K562 (cell line): ENCODE data around the gene CNOT2. TPM values are rescaled to one million over a fixed set of nuclear protein-coding genes. Genes with fewer than 3 reads are reported as not detected.

ENCODE experiments used
- BRD4 ChIP-seq: fragments of 200-600 bp; sonication (generic); IDR thresholded peaks from 2 replicates; pipeline ENCODE4 v1.6.1; 2017; ENCODE audit warnings: inconsistent platforms
- CEBPG ChIP-seq, 3 experiments: fragments of 200-800 bp in 1 of 3; sonication (Bioruptor generic) in 1 of 3; sonication (generic) in 1 of 3; formaldehyde crosslinking in 1 of 3; IDR thresholded peaks in 2 of 3; conservative IDR thresholded peaks in 1 of 3; 2 replicates each; pipeline versions ENCODE4 v1.6.1 to v1.8.0; 2016 to 2022; ENCODE audit warnings: missing compliant biosample characterization in 2 of 3, missing genetic modification characterization in 2 of 3, mild to moderate bottlenecking in 1 of 3, missing genetic modification reagents in 1 of 3
- HDAC6 ChIP-seq: IDR thresholded peaks from 2 replicates; pipeline ENCODE4 v1.6.1; 2012; ENCODE audit warnings: low read depth, mild to moderate bottlenecking, control low read depth, inconsistent platforms, low read length, moderate library complexity
- MTA1 ChIP-seq: fragments of 450-650 bp; IDR thresholded peaks from 2 replicates; pipeline ENCODE4 v1.6.1; 2017; ENCODE audit warnings: borderline replicate concordance
- NFE2 ChIP-seq: IDR thresholded peaks from 2 replicates; pipeline ENCODE4 v1.6.1; 2014; ENCODE audit warnings: antibody characterized with exemption, low read depth
- RBFOX2 ChIP-seq: fragments of 200-400 bp; formaldehyde crosslinking; IDR thresholded peaks from 2 replicates; pipeline ENCODE4 v1.6.1; 2017; ENCODE audit warnings: low read depth, mild to moderate bottlenecking, low read length, moderate library complexity
- SMAD4 ChIP-seq: fragments of 250-450 bp; sonication (Bioruptor Pico); conservative IDR thresholded peaks from 2 replicates; pipeline ENCODE4 v1.8.0; 2021; ENCODE audit warnings: inconsistent platforms, mild to moderate bottlenecking, moderate library complexity
- ZNF282 ChIP-seq: sonication (generic); formaldehyde crosslinking; IDR thresholded peaks from 2 replicates; pipeline ENCODE4 v1.8.1; 2023; ENCODE audit warnings: missing genetic modification reagents
- polyA plus RNA-seq, 8 experiments: library from polyadenylated mRNA; depleted of rRNA in 4 of 8; stranded (reverse) in 5 of 8; unstranded in 3 of 8; fragments of >200 nt; fragmentation: Nextera tagmentation in 2 of 8; fragmentation: Illumina TruSeq in 1 of 8; extraction: Ambion mirVana in 2 of 8; extraction: Trizol in 1 of 8; gene quantifications; 2 replicates each; pipeline versions ENCODE4 v1.2.1 to v1.2.3, GENCODE V29; 2011 to 2014; ENCODE audit warnings: inconsistent platforms in 1 of 8, missing spikeins in 1 of 8
- total RNA-seq, 7 experiments: library from RNA; depleted of rRNA in 6 of 7; stranded (reverse); fragments of >200 nt in 6 of 7; fragmentation: Illumina TruSeq in 2 of 7; extraction: Trizol in 2 of 7; gene quantifications; 2 replicates each; pipeline versions ENCODE4 v1.2.1 to v1.2.3, GENCODE V29; 2011 to 2021; ENCODE audit warnings: low replicate concordance in 1 of 7
- TF ChIP-seq, protein P1 (sequence below): sonication (generic); formaldehyde crosslinking; IDR thresholded peaks from 2 replicates; pipeline ENCODE4 v1.8.0; 2022; ENCODE audit warnings: missing genetic modification reagents, mild to moderate bottlenecking, borderline replicate concordance
- TF ChIP-seq, protein P2 (sequence below): fragments of 250-450 bp; sonication (Bioruptor Pico); IDR thresholded peaks from 2 replicates; pipeline ENCODE4 v1.9.0; 2021; ENCODE audit warnings: mild to moderate bottlenecking, inconsistent platforms
- TF ChIP-seq, protein P3 (sequence below): fragments of 250-450 bp; sonication (Bioruptor Pico); IDR thresholded peaks from 2 replicates; pipeline ENCODE4 v1.4.0; 2020

CNOT2 gene
- total and polyA plus RNA-seq, 9 of the 15 experiments (the other 6 are each of a cell fraction or from before 2014, with no cell fraction given) = 43.6 to 119 (median 84.4) TPM

DNA sequence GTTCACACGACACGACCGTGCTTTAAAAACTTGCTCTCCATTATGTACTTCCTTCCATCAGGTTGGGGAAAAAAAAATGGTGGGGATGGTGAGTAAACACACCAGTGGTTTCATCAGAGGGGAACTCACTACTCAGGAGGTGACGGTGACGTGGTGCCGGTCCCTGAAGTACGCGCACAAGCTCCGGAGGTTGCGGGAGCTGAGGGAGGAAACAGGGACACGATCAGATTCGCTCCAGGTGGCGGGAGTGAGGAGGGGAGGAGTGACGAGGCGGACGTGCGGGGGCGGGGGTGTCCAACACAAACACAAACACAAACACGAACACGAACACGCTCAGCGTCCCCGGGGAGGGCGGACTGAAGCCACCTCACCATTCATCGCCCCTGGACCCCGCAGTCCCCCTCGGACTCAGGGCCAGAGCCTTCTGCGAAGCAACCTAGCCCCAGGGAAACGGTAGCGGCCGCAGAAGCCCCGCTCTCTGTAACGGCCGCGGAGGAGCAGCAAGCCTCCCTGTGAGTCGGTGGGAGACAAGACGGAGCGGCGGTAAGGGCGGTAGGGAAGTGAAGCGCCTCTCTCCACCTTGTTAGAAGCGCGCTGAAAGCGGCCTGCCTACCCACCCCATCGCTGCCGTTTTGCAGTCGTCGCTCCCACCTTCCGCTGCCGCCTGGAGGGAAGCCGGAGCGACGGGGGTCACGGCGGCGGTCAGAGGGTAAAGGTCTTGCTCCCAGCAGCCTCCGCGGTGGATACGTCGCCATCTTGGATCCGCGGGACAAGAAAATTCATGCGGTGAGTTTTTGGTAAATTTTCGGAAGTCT lies at the start of gene CNOT2 (continued):
- TF ChIP-seq, protein P1, sequence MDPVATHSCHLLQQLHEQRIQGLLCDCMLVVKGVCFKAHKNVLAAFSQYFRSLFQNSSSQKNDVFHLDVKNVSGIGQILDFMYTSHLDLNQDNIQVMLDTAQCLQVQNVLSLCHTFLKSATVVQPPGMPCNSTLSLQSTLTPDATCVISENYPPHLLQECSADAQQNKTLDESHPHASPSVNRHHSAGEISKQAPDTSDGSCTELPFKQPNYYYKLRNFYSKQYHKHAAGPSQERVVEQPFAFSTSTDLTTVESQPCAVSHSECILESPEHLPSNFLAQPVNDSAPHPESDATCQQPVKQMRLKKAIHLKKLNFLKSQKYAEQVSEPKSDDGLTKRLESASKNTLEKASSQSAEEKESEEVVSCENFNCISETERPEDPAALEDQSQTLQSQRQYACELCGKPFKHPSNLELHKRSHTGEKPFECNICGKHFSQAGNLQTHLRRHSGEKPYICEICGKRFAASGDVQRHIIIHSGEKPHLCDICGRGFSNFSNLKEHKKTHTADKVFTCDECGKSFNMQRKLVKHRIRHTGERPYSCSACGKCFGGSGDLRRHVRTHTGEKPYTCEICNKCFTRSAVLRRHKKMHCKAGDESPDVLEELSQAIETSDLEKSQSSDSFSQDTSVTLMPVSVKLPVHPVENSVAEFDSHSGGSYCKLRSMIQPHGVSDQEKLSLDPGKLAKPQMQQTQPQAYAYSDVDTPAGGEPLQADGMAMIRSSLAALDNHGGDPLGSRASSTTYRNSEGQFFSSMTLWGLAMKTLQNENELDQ (CRISPR knock-in tag) = peak; percentile 80; the same call in 1 of the 2 replicates
- TF ChIP-seq HDAC6 = no peak
- TF ChIP-seq MTA1 = peak; percentile 42; the same call in 1 of the 2 replicates
- TF ChIP-seq, protein P2, sequence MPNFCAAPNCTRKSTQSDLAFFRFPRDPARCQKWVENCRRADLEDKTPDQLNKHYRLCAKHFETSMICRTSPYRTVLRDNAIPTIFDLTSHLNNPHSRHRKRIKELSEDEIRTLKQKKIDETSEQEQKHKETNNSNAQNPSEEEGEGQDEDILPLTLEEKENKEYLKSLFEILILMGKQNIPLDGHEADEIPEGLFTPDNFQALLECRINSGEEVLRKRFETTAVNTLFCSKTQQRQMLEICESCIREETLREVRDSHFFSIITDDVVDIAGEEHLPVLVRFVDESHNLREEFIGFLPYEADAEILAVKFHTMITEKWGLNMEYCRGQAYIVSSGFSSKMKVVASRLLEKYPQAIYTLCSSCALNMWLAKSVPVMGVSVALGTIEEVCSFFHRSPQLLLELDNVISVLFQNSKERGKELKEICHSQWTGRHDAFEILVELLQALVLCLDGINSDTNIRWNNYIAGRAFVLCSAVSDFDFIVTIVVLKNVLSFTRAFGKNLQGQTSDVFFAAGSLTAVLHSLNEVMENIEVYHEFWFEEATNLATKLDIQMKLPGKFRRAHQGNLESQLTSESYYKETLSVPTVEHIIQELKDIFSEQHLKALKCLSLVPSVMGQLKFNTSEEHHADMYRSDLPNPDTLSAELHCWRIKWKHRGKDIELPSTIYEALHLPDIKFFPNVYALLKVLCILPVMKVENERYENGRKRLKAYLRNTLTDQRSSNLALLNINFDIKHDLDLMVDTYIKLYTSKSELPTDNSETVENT (CRISPR knock-in tag) = no peak
- TF ChIP-seq CEBPG (CRISPR knock-in tag; IDR thresholded peaks at IDR 0.05) = peak; percentile 77
- peak; percentile 17 to 70; a peak in 2 of 4 replicates for TF ChIP-seq CEBPG (tag; conservative IDR thresholded peaks at IDR 0.05 in 1 of 2, IDR thresholded peaks at IDR 0.05 in 1 of 2)
- TF ChIP-seq SMAD4 (CRISPR knock-in tag) = peak; percentile 57
- TF ChIP-seq, protein P3, sequence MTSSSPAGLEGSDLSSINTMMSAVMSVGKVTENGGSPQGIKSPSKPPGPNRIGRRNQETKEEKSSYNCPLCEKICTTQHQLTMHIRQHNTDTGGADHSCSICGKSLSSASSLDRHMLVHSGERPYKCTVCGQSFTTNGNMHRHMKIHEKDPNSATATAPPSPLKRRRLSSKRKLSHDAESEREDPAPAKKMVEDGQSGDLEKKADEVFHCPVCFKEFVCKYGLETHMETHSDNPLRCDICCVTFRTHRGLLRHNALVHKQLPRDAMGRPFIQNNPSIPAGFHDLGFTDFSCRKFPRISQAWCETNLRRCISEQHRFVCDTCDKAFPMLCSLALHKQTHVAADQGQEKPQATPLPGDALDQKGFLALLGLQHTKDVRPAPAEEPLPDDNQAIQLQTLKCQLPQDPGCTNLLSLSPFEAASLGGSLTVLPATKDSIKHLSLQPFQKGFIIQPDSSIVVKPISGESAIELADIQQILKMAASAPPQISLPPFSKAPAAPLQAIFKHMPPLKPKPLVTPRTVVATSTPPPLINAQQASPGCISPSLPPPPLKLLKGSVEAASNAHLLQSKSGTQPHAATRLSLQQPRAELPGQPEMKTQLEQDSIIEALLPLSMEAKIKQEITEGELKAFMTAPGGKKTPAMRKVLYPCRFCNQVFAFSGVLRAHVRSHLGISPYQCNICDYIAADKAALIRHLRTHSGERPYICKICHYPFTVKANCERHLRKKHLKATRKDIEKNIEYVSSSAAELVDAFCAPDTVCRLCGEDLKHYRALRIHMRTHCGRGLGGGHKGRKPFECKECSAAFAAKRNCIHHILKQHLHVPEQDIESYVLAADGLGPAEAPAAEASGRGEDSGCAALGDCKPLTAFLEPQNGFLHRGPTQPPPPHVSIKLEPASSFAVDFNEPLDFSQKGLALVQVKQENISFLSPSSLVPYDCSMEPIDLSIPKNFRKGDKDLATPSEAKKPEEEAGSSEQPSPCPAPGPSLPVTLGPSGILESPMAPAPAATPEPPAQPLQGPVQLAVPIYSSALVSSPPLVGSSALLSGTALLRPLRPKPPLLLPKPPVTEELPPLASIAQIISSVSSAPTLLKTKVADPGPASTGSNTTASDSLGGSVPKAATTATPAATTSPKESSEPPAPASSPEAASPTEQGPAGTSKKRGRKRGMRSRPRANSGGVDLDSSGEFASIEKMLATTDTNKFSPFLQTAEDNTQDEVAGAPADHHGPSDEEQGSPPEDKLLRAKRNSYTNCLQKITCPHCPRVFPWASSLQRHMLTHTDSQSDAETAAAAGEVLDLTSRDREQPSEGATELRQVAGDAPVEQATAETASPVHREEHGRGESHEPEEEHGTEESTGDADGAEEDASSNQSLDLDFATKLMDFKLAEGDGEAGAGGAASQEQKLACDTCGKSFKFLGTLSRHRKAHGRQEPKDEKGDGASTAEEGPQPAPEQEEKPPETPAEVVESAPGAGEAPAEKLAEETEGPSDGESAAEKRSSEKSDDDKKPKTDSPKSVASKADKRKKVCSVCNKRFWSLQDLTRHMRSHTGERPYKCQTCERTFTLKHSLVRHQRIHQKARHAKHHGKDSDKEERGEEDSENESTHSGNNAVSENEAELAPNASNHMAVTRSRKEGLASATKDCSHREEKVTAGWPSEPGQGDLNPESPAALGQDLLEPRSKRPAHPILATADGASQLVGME (CRISPR knock-in tag) = 0 out of 2 replicates have a peak, but pooled peaks have one; percentile 27
- peak; percentile 95; the same call in 1 of the 2 replicates for TF ChIP-seq BRD4
- no peak; the same call in 1 of the 2 replicates for TF ChIP-seq NFE2
- no peak for TF ChIP-seq ZNF282
- TF ChIP-seq RBFOX2 = peak; percentile 97
